K562 (cell line): Measurements from ENCODE around the gene FAM83E. TPM values are rescaled to one million over a fixed set of nuclear protein-coding genes. Genes with fewer than 3 reads are reported as not detected.

Experiments
- E2F1 ChIP-seq: sonication (generic); formaldehyde crosslinking; IDR thresholded peaks from 2 replicates; pipeline ENCODE4 v1.8.1; 2023; ENCODE audit warnings: mild to moderate bottlenecking, missing genetic modification reagents, moderate library complexity
- EGR1 ChIP-seq: fragments of 450-650 bp; conservative IDR thresholded peaks from 2 replicates; pipeline ENCODE4 v1.6.1; 2017; ENCODE audit warnings: mild to moderate bottlenecking
- ETV1 ChIP-seq: fragments of 450-650 bp; conservative IDR thresholded peaks from 2 replicates; pipeline ENCODE4 v1.6.1; 2016; ENCODE audit warnings: missing genetic modification characterization, control low read depth, low read depth, missing compliant biosample characterization
- FIP1L1 ChIP-seq: fragments of 200-400 bp; formaldehyde crosslinking; IDR thresholded peaks from 2 replicates; pipeline ENCODE4 v1.6.1; 2018; ENCODE audit warnings: mild to moderate bottlenecking, low read depth, low read length; ENCODE audit not compliant: poor library complexity, severe bottlenecking
- HINFP ChIP-seq: fragments of 450-650 bp; conservative IDR thresholded peaks from 2 replicates; pipeline ENCODE4 v1.6.1; 2016; ENCODE audit warnings: missing genetic modification characterization, low read depth, mild to moderate bottlenecking, control low read depth, missing compliant biosample characterization
- HOMEZ ChIP-seq: fragments of 250-450 bp; sonication (Bioruptor Pico); IDR thresholded peaks from 2 replicates; pipeline ENCODE4 v1.4.0; 2020; ENCODE audit warnings: mild to moderate bottlenecking, moderate library complexity
- MCM5 ChIP-seq: fragments of 450-650 bp; IDR thresholded peaks from 2 replicates; pipeline ENCODE4 v1.6.1; 2016; ENCODE audit warnings: low read depth
- MIER1 ChIP-seq: fragments of 450-650 bp; IDR thresholded peaks from 2 replicates; pipeline ENCODE4 v1.6.1; 2016; ENCODE audit warnings: antibody characterized with exemption, mild to moderate bottlenecking, low read depth
- NRF1 ChIP-seq, 2 experiments: fragments of 450-650 bp; IDR thresholded peaks in 1 of 2; conservative IDR thresholded peaks in 1 of 2; 2 replicates each; pipeline ENCODE4 v1.6.1; 2014; ENCODE audit warnings: mild to moderate bottlenecking in 2 of 2
- PRPF4 ChIP-seq: fragments of 200-400 bp; formaldehyde crosslinking; IDR thresholded peaks from one replicate; pipeline ENCODE4 v1.6.1; 2017; ENCODE audit warnings: low read length, low read depth, mild to moderate bottlenecking; ENCODE audit not compliant: insufficient read depth, poor library complexity, severe bottlenecking
- RERE ChIP-seq: sonication (generic); formaldehyde crosslinking; IDR thresholded peaks from 2 replicates; pipeline ENCODE4 v1.8.0; 2023; ENCODE audit warnings: missing genetic modification reagents, mild to moderate bottlenecking, borderline replicate concordance
- SMARCC2 ChIP-seq: fragments of 450-650 bp; IDR thresholded peaks from 2 replicates; pipeline ENCODE4 v1.6.1; 2017; ENCODE audit warnings: antibody characterized with exemption, moderate library complexity, mild to moderate bottlenecking, low read depth
- TARDBP ChIP-seq: fragments of 450-650 bp; IDR thresholded peaks from 2 replicates; pipeline ENCODE4 v1.6.1; 2016
- U2AF2 ChIP-seq: fragments of 200-400 bp; formaldehyde crosslinking; optimal IDR thresholded peaks from 2 replicates; pipeline ENCODE3; 2017; ENCODE audit warnings: low read depth, mild to moderate bottlenecking, low read length
- ZFP30 ChIP-seq: fragments of 250-450 bp; sonication (Bioruptor Pico); IDR thresholded peaks from 2 replicates; pipeline ENCODE4 v1.8.0; 2022; ENCODE audit warnings: moderate library complexity, mild to moderate bottlenecking, inconsistent platforms, borderline replicate concordance
- ZNF324 ChIP-seq: fragments of 250-450 bp; sonication (Bioruptor Pico); IDR thresholded peaks from 2 replicates; pipeline ENCODE4 v1.4.0; 2020; ENCODE audit warnings: mild to moderate bottlenecking
- polyA plus RNA-seq, 8 experiments: library from polyadenylated mRNA; depleted of rRNA in 4 of 8; stranded (reverse) in 5 of 8; unstranded in 3 of 8; fragments of >200 nt; fragmentation: Nextera tagmentation in 2 of 8; fragmentation: Illumina TruSeq in 1 of 8; extraction: Ambion mirVana in 2 of 8; extraction: Trizol in 1 of 8; gene quantifications; 2 replicates each; pipeline versions ENCODE4 v1.2.1 to v1.2.3, GENCODE V29; 2011 to 2014; ENCODE audit warnings: inconsistent platforms in 1 of 8, missing spikeins in 1 of 8
- total RNA-seq, 7 experiments: library from RNA; depleted of rRNA in 6 of 7; stranded (reverse); fragments of >200 nt in 6 of 7; fragmentation: Illumina TruSeq in 2 of 7; extraction: Trizol in 2 of 7; gene quantifications; 2 replicates each; pipeline versions ENCODE4 v1.2.1 to v1.2.3, GENCODE V29; 2011 to 2021; ENCODE audit warnings: low replicate concordance in 1 of 7

Gene FAM83E
- total and polyA plus RNA-seq, 9 of the 15 experiments (the other 6 are each of a cell fraction or from before 2014, with no cell fraction given), result 0.15 to 0.87 (median 0.29) TPM; not detected in 4

- TF ChIP-seq E2F1 (CRISPR knock-in tag), result no peak
- no peak for TF ChIP-seq HINFP (tag)
- TF ChIP-seq PRPF4, result no peak
- no peak for TF ChIP-seq U2AF2
- peak; percentile 82 for TF ChIP-seq EGR1
- no peak for TF ChIP-seq MIER1
- no peak for TF ChIP-seq MCM5
- TF ChIP-seq TARDBP, result no peak
- no peak for TF ChIP-seq HOMEZ
- no peak for TF ChIP-seq RERE (CRISPR knock-in tag)
- TF ChIP-seq NRF1 (conservative IDR thresholded peaks at IDR 0.05 in 1 of 2, IDR thresholded peaks at IDR 0.05 in 1 of 2), result peak; percentile 84 to 87
- no peak for TF ChIP-seq FIP1L1
- peak; percentile 57; the same call in 1 of the 2 replicates for TF ChIP-seq ETV1
- TF ChIP-seq ZFP30, result no peak
- TF ChIP-seq ZNF324 (CRISPR knock-in tag), result peak; percentile 37; the same call in 1 of the 2 replicates
- TF ChIP-seq SMARCC2, result no peak
These were observed 19.8 kb upstream of the FAM83E start (continued) for GRCh38 chr19:48634424-48635262.
